ENCODE data around the gene PRKCA.
A peak's percentile ranks its signal among the peaks of the same experiment; 100 is the strongest.

Gene PRKCA

GRCh38 chr17:66272811-66273585 is 29.4 kb upstream of the PRKCA start:
- DNase-seq = no peak
- intact Hi-C loops (cut with DNase I; ENCODE audit: low total_unique reads) = no loop called here
- peaks cover 0 to 33% (median 14%) of the 10 kb centered on the region in 4 donors for H3K4me1 ChIP-seq

GRCh38 chr17:66273586-66273848 is 28.9 kb upstream of the PRKCA start:
- H3K9me3 ChIP-seq = peaks cover 0 to 3% (median 0%) of the 10 kb centered on the region in 3 donors
- H3K4me3 ChIP-seq = no peak overlapping the region
- TF ChIP-seq CTCF (IDR thresholded peaks at IDR 0.05) = no peak
- intact Hi-C loops (cut with DNase I; ENCODE audit: low total_unique reads) = no loop called here
- H3K27me3 ChIP-seq = no peaks in the 10 kb centered on the region
- no peak for DNase-seq
- no peaks in the 10 kb centered on the region for H3K36me3 ChIP-seq
- H3K4me1 ChIP-seq = peaks cover 0 to 27% (median 14%) of the 10 kb centered on the region in 4 donors
- H3K27ac ChIP-seq = no peak overlapping the region

More at GRCh38 chr17:66272811-66273585, 29.4 kb upstream of the PRKCA start:
- Histone ChIP-seq H3K27me3 (no peaks in the 10 kb centered on the region), H3K9me3 (peaks cover 0 to 3% (median 0%) of the 10 kb centered on the region in 3 donors), H3K36me3 (no peaks in the 10 kb centered on the region), H3K4me3 (no peak overlapping the region), H3K27ac (peak overlapping the region in 1 of 2 donors; percentile 7)
- no peak for TF ChIP-seq CTCF (IDR thresholded peaks at IDR 0.05)

- Histone ChIP-seq H3K4me3 (no peak overlapping the region), H3K9me3 (peaks cover 0 to 3% (median 0%) of the 10 kb centered on the region in 3 donors), H3K4me1 (peaks cover 0 to 25% (median 14%) of the 10 kb centered on the region in 4 donors), H3K36me3 (no peaks in the 10 kb centered on the region), H3K27ac (no peak overlapping the region), H3K27me3 (no peaks in the 10 kb centered on the region)
- TF ChIP-seq CTCF (IDR thresholded peaks at IDR 0.05) = no peak
- intact Hi-C loops (cut with DNase I; ENCODE audit: low total_unique reads) = loop anchor here (1.0 kb wide), 1 partner anchor 37 kb away; no protein-coding TSS in a partner anchor
- peak in 1 of 2 donors; percentile 48 for DNase-seq
Observed at GRCh38 chr17:66275651-66276050, 26.8 kb upstream of the PRKCA start.

- intact Hi-C loops (cut with DNase I; ENCODE audit: low total_unique reads) = loop anchor here (1.0 kb wide), 1 partner anchor 36 kb away; no protein-coding TSS in a partner anchor
- Histone ChIP-seq H3K4me3 (no peak overlapping the region), H3K4me1 (peaks cover 0 to 25% (median 14%) of the 10 kb centered on the region in 4 donors), H3K27ac (no peak overlapping the region), H3K27me3 (no peaks in the 10 kb centered on the region), H3K9me3 (peaks cover 0 to under 1% (median 0%) of the 10 kb centered on the region in 3 donors), H3K36me3 (no peaks in the 10 kb centered on the region)
- no peak for TF ChIP-seq CTCF (IDR thresholded peaks at IDR 0.05)
- no peak for DNase-seq
Observed at GRCh38 chr17:66276328-66276937, 26.0 kb upstream of the PRKCA start.

GRCh38 chr17:66277191-66277590 is 25.2 kb upstream of the PRKCA start:
- Histone ChIP-seq H3K27ac (no peak overlapping the region), H3K4me3 (no peak overlapping the region), H3K36me3 (no peaks in the 10 kb centered on the region), H3K4me1 (peaks cover 0 to 25% (median 14%) of the 10 kb centered on the region in 4 donors), H3K9me3 (no peaks in the 10 kb centered on the region), H3K27me3 (no peaks in the 10 kb centered on the region)
- no peak for DNase-seq
- intact Hi-C loops (cut with DNase I; ENCODE audit: low total_unique reads) = no loop called here
- TF ChIP-seq CTCF (IDR thresholded peaks at IDR 0.05) = no peak

Data from tibial artery (tissue), 4 donors.